DMS53 treated with DMSO at 0.1 percent for 48 hours (cell line): ENCODE data around the gene CSNK1G1.
"Not testable (repeated sequence)": the region's sequence is repeated elsewhere in the genome, so short reads cannot be mapped to it uniquely, and the experiment has no call there.

Experiments
- DNase-seq: peaks from one replicate; lab custom pipeline; 2025; ENCODE audit not compliant: unreplicated experiment; lab: John Stamatoyannopoulos, UW

The CSNK1G1 gene

DNA sequence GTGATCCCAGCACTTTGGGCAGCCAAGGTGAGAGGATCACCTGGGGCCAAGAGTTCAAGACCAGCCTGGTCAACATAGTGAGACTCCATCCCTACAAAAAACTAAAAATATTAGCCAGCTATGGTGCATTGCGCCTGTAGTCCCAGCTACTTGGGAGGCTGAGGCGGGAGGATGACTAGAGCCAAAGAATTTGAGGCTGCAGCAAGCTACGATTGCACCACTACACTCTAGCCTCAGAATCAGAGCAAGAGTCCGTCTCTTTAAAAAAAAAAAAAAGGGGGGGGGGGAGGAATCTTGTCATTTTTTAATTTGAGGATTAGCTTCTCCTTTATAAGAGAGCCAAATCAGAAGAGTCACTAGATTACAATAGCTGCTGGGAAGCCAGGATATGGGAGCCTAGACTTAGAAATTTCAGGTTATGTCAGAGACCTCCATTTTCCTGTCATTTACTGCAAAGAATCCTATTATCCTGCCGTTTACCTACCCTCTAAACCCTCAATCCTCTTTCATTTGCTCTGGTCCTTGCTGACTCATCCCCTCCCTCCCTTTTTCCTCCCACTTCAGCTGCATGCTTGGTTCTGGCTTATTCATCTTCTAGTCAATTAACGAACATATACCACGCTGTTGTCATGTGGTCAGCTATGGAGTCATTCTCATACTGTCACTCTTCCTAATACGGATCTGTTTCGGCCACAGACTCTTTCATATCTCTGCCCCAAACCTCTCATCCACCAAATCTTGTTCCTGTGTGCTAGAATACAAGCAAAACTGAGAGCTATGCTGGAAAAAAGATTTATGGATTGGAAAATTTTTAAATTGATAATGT, 109.4 kb downstream of the CSNK1G1 start:
- peak; percentile 78 for DNase-seq

DNA sequence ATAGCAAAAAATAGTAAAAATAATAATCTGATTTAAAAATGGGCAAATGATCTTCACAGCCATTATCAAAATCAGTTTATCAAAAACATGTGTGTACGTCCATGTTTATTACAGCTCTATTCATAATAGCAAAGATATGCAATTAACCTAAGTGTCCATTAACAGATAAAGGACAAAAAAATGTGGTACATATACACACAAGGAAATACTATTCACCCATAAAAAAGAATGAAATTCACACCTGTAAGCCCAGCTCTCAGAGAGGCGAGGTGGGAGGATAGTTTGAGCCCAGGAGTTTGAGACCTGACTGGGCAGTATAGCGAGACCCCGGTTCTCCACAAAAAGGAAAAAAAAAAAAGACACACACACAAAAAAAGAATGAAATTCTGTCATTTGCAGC, 110.6 kb downstream of the CSNK1G1 start:
- DNase-seq: no peak

DNA sequence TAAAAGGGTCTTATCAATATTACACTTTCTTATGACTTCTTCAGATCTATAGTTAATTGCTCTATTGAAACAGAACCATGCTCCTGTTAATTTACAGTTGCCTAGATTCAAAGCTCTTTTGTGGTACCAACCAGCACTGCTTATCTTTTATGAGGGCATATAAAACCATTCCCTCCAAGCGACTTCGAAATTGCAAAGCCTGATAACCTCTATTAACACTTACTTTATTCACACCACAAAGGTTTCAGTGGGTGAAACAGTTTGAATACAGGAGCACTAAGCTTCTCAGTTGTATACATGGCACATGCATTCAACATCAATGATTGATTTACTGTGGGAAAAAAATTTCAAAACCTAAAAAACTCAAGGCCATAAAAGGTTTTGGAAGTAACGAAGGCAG, 118.3 kb downstream of the CSNK1G1 start:
- no peak for DNase-seq

DNA sequence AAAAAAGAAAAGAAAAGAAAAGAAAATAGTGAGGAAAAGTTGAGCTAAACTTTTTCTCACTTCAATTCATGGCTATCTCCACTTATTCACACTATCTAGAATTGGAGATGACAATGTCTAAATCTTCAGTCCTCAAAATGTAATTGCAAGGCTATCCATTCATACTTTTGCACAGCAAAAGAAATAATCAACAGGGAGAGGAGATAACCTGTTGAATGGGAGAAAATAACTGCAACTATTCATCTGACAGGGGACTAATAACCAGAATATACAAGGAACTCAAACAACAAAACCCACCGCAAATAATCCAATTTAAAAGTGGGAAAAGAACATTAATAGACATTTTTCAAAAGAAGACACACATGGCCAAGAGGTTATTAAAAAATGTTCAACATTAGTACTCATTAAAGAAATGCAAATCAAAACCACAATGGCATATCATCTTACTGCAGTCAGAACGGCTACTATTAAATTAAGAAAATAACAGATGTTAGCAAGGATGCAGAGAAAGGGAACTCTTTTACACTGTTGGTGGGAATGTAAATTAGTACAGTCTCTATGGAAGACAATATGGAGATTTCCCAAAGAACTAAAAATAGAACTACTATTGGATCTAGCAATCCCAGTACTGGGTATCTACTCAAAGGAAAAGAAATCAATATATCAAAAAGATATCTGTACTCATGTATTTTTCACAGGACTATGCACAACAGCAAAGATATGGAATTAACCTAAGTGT, 119.6 kb downstream of the CSNK1G1 start:
- DNase-seq: no peak

DNA sequence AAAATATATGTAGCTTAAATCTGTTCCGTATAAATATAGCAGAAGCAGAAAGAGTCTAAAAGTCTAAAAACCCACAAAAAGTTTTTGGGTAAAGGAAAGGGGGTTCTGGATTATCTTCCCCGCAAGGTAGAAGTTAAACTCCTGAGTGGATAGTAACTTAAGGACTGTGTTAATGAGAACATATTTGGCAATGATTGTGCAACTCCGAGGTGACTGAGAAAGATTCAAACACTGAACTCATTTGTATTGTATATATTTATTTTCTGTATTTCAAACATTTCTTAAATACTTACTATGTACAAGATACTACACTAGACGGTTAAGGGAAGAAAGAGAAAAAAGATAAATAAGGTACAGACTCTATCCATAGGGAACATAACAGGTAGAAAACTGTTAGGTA, 120.4 kb downstream of the CSNK1G1 start:
- DNase-seq: no peak

DNA sequence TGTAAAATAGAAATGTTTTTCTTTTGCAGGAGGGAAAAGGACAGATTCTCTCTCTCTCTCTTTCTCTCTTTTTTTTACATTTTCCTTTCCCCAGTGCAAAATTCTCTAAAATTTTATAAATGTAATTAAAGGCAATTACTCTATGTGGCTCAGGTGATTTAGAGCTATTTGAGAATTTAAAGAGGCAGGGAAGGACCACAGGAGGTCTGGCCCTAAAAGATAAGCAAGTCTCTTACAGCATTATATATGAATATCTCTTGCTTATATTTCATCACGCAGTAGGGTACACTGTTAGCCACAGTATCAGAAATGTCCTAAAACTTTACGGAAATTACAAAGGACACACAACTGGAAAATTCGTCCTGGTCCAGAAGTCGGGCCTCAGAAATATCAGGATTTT, 122.7 kb downstream of the CSNK1G1 start:
- no peak for DNase-seq

DNA sequence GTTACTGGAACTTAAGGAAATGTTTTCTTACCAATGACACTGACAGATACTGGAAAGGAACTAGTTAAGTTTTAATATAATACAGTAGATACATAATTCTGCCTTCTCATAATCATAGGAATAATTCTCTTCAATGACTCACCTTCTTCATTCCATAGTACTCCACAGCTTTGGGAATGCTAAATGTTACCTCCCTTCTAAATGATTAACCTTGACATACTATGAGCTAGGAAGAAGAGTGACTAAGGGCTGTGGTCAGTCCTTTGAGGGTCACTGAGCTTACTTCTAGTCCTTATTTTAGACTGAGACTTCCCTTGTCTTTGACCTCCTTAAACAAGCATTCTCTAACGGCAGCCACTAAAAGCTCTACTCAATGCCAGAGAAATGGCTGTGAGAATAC, 123.6 kb downstream of the CSNK1G1 start:
- DNase-seq: no peak

DNA sequence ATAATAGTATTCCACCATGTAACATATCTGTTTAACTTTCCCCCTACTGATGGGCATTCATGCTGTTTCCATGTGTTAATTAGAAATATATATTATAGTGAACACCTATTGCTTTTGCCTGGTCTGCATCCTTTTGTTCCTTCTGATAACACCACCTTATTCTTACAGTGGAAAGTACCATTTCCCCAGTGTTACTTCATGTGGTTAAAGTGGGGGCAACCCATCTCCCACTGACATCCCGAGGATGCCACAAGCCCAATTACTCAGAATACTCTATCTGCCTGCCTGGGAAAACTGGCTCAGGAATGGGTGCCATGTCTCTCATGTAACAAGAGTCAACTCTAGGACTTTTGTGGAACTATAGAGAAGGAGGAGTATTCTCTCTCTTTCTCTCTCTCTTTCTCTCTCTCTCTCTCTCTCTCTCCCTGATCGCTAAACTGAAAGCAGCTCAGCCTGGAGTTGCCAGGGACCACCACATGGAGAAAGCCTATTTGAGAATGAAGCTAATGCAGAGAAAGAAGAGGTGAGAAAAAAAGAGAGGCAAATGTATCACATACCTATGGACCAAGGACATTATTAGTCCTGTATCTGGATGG, 126.7 kb downstream of the CSNK1G1 start:
- no peak for DNase-seq

DNA sequence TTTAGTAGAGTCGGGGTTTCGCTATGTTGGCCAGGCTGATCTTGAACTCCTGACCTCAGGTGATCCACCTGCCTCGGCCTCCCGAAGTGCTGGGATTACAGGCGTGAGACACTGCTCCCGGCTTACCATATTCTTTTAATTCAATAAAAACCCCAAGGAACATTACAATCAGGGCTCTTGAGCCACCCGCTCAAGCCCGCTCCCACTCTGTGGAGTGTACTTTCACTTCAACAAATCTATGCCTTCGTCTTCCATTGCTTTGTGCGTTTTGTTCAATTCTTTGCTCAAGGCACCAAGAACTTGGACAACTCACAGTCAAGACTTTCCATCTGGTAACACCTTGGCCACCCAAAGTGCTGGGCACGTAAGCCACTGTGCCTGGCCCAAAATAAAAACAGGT, 130.2 kb downstream of the CSNK1G1 start:
- no peak for DNase-seq

DNA sequence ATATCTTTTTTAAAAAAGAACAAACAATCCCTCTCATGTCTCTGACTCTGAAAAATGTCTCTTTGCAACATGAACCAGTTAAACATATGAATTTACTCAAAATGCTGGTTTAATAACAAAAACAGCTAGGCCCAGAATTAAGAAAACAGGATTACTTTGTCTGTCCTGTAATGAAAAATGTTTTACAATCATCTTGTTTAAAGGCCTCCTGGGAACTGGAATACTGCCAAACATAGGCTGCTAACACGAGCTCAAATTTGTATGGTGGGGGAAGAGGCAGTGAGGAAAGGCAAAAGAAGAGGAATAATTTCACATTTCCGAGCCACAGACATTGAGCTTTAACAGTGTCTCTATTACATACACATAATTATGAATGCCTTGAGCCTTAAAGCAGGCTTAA, 131.5 kb downstream of the CSNK1G1 start:
- DNase-seq: no peak

DNA sequence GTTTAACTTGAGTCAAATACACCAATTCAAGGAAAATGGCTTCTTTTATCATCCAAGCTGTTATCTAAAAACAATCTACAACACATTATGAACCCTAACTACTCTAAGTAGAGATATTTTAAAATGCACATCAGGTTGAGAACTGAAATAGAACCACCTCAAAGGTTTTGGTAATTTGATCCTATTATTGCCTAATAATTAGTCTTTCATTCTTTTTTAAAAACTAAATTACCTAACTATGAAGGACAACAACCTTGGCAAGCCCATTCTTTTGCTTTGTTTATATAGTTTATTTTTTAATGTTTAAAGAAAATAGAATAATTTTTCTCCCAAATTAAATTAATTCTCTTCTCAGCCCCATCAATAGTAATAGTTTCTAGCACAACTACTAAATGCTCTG, 132.1 kb downstream of the CSNK1G1 start:
- DNase-seq: no peak

DNA sequence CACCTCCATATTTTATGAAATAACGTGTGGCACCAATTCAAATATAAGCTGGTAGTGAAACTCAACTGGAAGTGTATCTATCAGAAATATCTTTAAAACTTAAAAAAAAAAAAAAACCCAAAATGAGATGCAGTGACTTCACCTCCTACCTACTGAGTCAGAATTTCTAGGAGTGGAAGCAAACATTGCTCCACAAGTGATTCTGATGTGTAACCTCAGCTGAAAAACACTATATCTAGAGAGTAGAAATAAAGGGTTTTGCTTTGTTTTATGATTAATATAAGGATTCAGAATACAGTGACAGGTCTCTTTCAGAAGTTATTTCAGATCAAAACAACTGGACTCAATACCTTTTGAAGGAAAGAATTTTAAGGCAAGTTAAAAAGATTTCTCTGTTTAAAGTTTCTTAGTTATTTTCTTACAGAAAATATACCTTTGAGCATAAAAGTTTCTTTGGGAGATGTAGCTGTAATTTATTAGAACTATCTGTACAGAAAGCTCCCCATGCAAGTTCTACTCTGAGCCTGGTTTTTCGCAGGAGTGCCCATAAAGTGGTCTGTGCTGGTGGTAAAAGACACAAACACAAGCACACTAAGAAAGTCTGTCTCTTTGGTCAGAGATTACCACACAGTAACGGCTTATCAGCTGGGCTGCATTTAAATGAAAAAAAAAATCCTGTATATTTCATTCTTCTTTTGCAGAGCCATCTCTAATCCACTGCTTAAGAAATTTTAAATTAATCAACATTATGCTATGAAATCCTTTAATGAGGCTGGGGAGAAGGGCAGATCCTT, 133.2 kb downstream of the CSNK1G1 start:
- DNase-seq: no peak

DNA sequence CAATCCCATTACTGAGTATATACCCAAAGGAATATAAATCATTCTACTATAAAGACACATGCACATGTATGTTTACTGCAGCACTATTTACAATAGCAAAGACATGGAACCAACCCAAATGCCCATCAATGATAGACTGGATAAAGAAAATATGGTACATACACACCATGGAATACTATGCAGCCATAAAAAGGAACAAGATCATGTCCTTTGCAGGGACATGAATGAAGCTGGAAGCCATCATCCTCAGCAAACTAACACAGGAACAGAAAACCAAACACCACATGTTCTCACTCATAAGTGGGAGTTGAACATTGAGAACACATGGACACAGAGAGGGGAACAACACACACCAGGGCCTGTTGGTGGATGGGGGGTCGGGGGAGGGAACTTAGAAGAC, 134.1 kb downstream of the CSNK1G1 start:
- not testable (repeated sequence) for DNase-seq

DNA sequence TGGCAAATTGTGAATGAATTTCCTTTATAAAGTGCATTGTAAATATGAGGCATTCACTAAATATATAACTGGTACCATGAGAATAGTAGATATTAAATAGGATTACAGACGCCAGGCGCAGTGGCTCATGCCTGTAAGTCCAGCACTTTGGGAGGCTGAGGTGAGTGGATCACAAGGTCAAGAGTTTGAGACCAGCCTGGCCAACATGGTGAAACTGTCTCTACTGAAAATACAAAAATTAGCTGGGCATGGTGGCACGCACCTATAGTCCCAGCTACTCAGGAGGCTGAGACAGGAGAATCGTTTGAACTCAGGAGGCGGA, 138.6 kb downstream of the CSNK1G1 start:
- not testable (repeated sequence) for DNase-seq

DNA sequence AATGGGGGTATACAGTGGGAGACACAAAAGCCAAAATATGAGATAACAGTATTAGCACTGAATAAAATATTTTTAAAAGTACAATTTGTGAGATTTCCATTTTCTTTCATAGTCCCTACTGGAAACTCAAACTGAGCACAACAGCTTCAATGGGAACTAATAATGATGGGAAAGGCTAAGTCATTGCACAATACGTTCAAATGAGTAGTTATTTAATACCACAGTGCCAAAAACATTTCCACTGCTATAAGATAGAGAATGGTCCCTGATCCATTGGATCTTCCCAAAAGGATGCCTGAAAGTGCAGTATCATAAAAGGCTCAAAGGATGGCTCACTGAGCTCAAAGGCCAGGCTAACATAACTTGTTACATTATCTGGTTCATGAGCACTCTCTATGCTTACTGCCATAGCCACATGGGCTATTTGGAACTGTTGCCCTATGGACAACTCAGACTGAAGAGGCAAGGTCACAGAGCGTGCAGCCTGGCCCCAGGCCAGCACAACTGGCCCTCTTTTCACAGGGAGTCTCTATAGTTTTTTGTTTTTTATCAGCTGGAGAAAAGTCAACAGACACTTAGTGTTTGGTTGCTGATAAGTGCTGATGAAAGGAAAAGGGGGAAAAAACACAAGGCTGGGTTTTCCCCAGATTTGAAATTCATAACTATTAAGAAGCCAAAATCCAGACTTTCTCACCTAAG, 139.1 kb downstream of the CSNK1G1 start:
- peak; percentile 21 for DNase-seq

DNA sequence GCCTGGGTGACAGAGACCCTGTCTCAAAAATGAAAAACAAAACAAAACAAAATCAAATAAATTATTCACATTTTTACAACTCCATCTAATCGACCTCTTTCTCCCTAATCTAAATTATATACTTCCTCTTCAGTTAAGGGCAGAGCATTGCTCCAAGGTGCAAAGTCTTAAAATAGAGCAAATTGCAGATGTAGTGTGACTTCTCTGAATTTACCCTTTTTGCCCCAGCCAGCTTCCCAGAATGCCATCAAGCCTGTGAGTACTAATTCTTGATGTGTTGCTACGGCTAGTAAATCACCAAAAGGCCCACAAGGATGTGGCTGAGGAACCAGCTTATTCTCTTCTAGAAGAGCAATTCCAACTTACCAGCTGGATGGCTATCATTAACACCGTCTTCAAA, 139.8 kb downstream of the CSNK1G1 start:
- no peak for DNase-seq

DNA sequence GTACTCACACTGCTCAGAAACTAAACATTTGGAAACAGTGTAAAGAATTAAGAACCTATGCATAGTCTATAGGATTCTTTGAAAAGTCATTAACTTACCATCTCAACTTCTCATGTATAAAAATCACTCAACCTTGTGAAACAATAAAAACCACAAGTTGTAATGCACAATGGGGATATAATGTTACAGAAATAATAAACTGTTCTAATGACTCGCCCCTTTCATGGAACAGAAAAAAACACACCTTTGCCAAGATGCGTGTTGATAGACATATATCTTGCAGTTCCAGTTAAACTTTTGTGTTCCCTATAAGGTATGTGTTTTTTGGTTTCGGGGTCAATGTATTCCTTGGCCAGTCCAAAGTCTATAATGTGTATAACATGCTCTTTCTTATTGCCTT, 142.3 kb downstream of the CSNK1G1 start:
- no peak for DNase-seq

DNA sequence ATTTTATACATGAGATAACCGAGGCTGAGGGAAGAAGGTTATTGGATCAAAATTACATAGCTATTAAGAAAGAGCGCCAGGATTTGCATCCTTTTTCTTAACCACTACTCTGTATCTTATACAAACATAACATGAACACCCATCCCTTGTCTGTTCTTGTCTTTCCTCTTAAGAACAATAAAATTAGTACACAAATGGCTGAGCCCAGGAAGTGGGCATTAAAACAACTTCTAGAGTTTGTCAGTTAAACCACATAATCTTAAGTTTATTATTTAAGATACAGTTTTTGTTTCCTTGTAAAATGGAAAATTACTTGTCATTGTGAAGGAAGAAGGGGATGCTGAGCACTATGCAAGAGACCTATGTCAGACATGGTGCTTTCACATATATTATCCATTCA, 144.3 kb downstream of the CSNK1G1 start:
- DNase-seq: no peak

DNA sequence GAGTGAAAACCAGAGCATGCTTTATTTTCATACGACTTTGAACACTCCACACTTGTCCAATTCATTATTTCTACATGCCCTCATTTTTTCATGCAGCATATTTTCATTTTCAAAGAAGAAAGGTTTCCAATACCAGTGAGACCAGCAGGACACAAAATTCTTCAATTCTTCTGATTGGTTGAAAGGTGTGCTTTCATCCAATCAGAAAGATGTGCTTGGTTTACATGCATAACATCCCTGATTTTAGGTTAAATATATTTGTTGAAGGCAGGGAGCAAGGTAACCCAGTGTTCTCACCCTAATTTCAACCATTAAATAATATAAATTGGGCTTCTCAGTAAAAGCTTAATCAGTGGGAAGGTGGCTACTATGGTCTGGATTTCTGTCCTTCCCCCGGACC, 145.6 kb downstream of the CSNK1G1 start:
- DNase-seq: no peak

DNA sequence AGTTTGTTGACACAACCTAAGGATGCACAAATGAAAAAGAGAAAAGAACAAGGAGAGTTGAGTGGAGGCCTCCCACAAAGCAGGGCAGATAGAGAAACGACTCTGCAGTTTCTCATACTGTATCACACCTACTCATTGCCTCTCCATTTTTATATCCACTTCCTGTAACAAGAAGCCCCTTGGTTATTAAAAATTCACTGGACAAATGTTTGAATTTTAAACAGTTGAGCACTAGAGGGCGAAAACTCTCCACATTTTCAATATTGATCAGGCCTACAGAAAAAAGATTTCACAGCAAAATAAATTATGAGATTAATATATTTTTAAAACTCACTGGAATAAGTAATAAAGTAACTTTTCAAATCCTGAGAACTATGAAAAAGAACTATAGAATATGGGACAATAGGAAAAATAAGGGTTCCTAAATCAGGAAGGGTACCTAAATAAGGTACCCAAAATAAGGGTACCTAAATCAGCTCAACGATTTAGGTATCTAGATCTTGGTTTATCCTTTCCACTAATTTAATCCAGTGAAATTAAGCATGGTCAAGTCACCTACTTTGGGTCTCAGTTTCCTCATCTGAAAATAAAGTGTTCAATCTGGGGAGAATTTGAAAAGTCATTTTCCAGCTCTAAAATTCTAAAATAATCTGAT, 146.2 kb downstream of the CSNK1G1 start:
- DNase-seq: peak; percentile 38
